Retina (tissue), 1 donor: Measurements from ENCODE around the gene MAMLD1.

Source experiments
- DNase-seq: peaks from one replicate; pipeline ENCODE4 v3.0.0-alpha.2; 2016

The MAMLD1 gene

GRCh38 chrX:150408007-150408406, 44.9 kb downstream of the MAMLD1 start:
- no peak for DNase-seq

GRCh38 chrX:150408561-150408960, 45.4 kb downstream of the MAMLD1 start:
- DNase-seq: no peak

- no peak for DNase-seq
Measured at GRCh38 chrX:150409486-150409885, 46.4 kb downstream of the MAMLD1 start.

- no peak for DNase-seq
Measured at GRCh38 chrX:150409964-150410363, 46.8 kb downstream of the MAMLD1 start.

- DNase-seq: no peak
Measured at GRCh38 chrX:150410513-150410912, 47.4 kb downstream of the MAMLD1 start.

- DNase-seq: no peak
Measured at GRCh38 chrX:150411656-150412055, 48.5 kb downstream of the MAMLD1 start.

- DNase-seq: no peak
Measured at GRCh38 chrX:150414228-150414627, 51.1 kb downstream of the MAMLD1 start.

GRCh38 chrX:150416469-150416868, 53.4 kb downstream of the MAMLD1 start:
- no peak for DNase-seq

- no peak for DNase-seq
Measured at GRCh38 chrX:150421816-150422215, 58.7 kb downstream of the MAMLD1 start.

- DNase-seq: no peak
Measured at GRCh38 chrX:150429594-150429993, 66.5 kb downstream of the MAMLD1 start.

- no peak for DNase-seq
Measured at GRCh38 chrX:150436195-150436594, 73.1 kb downstream of the MAMLD1 start.

GRCh38 chrX:150438165-150438564, 75.0 kb downstream of the MAMLD1 start:
- no peak for DNase-seq

GRCh38 chrX:150446151-150446550, 83.0 kb downstream of the MAMLD1 start:
- no peak for DNase-seq

- DNase-seq: no peak
Measured at GRCh38 chrX:150446995-150447394, 83.9 kb downstream of the MAMLD1 start.

GRCh38 chrX:150449313-150449712, 86.2 kb downstream of the MAMLD1 start:
- no peak for DNase-seq

- DNase-seq: no peak
Measured at GRCh38 chrX:150450519-150451177, 87.5 kb downstream of the MAMLD1 start.

GRCh38 chrX:150451953-150452352, 88.8 kb downstream of the MAMLD1 start:
- DNase-seq: no peak

- no peak for DNase-seq
Measured at GRCh38 chrX:150454083-150454482, 91.0 kb downstream of the MAMLD1 start.

- no peak for DNase-seq
Measured at GRCh38 chrX:150454508-150455214, 91.5 kb downstream of the MAMLD1 start.

GRCh38 chrX:150455215-150455608, 92.1 kb downstream of the MAMLD1 start:
- DNase-seq: no peak

GRCh38 chrX:150456466-150456865, 93.3 kb downstream of the MAMLD1 start:
- no peak for DNase-seq

GRCh38 chrX:150456941-150457340, 93.8 kb downstream of the MAMLD1 start:
- DNase-seq: no peak

- no peak for DNase-seq
Measured at GRCh38 chrX:150459196-150459595, 96.1 kb downstream of the MAMLD1 start.

- DNase-seq: no peak
Measured at GRCh38 chrX:150460063-150460462, 96.9 kb downstream of the MAMLD1 start.

- no peak for DNase-seq
Measured at GRCh38 chrX:150460781-150461180, 97.7 kb downstream of the MAMLD1 start.
